Islet precursor cell (in vitro differentiated cells): ENCODE measurements around the gene CPPED1.
"Not testable (repeated sequence)": the region's sequence is repeated elsewhere in the genome, so short reads cannot be mapped to it uniquely, and the experiment has no call there.

Experiments used
- DNase-seq: peaks from one replicate; pipeline ENCODE4 v3.0.0-alpha.2; 2018

Gene CPPED1, protein sequence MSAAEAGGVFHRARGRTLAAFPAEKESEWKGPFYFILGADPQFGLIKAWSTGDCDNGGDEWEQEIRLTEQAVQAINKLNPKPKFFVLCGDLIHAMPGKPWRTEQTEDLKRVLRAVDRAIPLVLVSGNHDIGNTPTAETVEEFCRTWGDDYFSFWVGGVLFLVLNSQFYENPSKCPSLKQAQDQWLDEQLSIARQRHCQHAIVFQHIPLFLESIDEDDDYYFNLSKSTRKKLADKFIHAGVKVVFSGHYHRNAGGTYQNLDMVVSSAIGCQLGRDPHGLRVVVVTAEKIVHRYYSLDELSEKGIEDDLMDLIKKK

DNA sequence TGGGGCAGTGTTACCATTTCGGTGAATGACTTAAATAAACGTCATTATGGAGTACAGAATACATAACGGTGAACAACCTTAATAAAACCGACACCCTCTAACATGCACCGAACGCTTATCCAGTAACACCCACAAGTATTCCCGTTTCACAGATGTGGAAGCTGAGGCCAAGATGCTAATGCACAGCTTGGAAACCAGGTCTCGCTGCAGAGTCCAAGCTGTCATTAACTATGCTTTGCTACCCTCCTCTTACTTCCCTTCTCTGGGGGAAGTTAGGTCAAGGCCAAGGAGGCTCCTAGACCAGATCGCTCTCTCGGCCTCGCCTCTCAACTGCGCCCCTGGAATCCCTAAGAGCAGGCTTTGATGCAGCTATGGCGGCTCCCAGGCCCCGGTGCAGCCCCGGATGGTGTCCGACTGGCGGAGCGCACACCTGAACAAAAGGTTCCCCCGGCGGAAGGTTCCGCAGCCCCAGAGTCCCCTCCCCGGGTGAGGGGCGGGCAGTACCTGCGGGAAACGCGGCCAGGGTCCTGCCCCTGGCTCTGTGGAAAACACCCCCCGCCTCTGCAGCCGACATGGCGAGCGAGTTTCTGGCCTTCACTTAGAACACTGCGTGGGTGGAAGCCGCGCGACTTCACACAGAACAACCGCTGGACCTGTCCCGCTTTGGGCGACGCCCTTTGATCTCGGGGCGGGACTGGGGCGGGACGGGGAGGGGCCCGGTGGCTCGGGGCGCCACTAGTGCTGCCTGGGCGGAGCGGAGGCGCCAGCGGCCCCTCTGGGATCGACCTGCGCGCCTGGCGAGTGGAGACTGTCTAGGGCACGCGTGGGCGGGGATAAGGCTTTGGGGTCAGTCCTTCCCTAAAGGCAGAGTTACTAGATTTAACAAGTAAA, at the start of gene CPPED1:
TSS of gene CPPED1 (minus strand) at position 685 of the 891 bp plus-strand sequence. CDS start at position 574, 111 bp downstream.
- peak; percentile 96 for DNase-seq

DNA sequence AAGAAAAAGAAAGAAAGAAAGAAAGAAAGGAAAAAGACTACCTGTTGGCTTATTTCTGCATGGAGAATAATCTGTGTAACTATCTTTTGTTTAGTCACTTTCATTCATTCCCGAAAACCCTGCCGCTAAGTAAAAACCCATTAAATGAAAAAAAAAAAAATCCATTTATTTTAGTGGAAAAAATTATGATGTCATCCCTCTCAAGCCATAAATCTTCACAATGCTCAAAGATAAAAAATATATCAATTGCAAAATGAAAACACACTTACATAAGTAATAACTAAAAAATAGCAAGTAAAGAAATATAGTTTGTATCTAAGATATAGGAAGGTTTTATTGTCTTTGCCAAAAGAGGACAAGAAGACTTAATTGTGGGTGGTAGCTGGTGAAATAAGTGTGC, 46.5 kb upstream of the CPPED1 start:
- no peak for DNase-seq

DNA sequence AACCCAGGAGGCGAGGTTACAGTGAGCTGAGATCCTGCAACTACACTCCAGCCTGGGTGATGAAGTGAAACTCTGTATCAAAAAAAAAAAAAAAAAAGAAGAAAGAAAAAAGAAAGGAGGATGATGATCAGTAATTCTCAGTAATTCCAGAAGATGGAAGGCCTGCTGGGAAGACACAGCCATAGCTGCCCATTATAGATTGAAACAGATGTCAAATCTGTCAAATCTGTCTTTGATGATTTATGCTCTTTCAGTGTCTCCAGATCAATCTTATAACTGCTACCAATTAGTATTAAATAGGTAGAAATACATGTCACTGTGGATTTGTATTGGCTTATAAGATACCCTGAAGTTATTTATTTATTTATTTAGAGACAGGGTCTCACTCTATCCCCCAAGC, 42.9 kb upstream of the CPPED1 start:
- DNase-seq = no peak

DNA sequence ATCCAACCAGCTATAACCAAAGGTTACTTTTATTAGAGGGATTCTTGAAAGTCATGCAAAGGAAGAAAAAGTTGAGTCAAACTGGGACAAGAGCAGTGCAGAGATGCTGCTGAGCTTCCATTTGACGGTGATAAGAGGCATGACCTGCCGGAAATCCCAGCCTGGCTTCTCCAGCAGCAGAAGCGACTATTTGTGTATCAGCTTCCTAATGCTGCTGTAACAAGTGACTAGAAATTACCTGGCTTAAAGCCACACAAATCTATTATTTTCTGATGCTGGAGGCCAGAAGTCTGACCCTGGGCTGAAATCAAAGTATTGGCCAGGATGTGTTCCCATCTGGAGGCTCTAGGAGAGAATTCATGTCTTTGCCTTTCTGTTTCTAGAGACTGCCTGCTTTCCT, 41.6 kb upstream of the CPPED1 start:
- no peak for DNase-seq

GRCh38 chr16:12837756-12838155, 34.1 kb upstream of the CPPED1 start:
- DNase-seq = no peak

DNA sequence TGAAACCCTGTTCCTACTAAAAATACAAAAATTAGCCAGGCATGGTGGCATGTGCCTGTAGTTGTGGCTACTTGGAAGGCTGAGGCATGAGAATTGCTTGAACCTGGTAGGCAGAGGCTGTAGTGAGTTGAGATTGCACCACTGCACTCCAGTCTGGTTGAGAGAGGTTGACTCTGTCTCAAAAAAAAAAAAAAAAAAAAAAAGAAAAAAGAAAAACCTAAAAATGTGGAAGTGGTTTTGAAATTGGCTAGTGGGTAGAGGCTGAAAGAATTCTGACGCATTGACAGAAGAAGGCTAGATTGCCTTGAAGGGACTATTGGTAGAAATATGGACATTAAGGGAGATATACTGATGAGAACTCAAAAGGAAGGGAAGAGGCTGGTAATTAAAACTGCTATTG, 33.6 kb upstream of the CPPED1 start:
- no peak for DNase-seq

- peak; percentile 88 for DNase-seq
These were observed 30.2 kb upstream of the CPPED1 start for GRCh38 chr16:12833926-12834325.

GRCh38 chr16:12829096-12829888, 25.6 kb upstream of the CPPED1 start:
- no peak for DNase-seq

DNA sequence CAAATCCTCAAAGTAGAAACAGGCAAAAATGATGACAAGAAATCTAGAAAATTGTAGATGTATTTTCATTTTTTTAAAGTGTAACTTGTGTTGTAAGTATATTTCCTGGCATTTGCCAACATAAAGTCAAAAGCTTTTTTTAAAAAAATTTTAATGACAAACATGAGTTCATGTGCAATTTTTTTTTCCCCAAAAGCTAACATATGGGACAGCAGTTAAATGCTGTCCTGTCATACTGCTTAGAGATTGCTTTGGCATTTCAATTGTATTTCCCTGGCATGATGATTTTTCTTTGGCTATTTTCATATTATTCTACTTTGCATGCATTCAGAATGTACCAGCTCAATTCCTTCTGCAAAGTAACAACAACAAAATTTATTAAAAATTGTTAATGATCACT, 24.5 kb upstream of the CPPED1 start:
- DNase-seq = no peak

DNA sequence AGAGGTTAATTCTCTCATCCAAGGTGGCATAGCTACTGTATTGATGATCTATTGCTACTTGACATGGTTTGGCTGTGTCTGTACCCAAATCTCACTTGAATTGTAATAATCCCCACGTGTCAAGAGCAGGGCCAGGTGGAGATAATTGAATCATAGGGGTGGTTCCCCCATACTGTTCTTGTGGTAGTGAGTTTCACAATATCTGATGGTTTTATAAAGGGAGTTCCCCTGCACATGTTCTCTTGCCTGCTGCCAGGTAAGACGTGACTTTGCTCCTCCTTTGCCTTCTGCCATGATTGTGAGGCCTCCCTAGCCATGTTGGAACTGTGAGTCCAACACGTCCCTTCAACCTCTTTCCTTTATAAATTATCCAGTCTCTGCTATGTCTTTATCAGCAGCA, 22.9 kb upstream of the CPPED1 start:
- DNase-seq = no peak

- peak; percentile 73 for DNase-seq
These were observed 15.7 kb upstream of the CPPED1 start for GRCh38 chr16:12819126-12820117.

GRCh38 chr16:12818326-12818725, 14.6 kb upstream of the CPPED1 start:
- no peak for DNase-seq

DNA sequence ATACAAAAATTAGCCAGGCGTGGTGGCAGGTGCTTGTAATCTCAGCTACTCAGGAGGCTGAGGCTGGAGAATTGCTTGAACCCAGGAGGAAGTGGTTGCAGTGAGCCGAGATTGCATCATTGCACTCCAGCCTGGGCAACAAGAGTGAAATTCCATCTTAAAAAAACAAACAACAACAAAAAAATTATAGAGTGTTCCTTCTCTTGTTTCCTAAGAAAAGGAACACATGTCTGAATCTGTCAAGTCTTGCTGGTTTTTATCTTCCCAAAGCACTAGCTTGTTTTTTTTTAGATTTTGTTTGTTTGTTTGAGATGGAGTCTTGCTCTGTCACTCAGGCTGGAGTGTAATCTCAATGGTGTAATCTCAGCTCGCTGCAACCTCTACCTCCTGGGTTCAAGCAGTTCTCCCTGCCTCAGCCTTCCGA, 13.1 kb upstream of the CPPED1 start:
- not testable (repeated sequence) for DNase-seq

DNA sequence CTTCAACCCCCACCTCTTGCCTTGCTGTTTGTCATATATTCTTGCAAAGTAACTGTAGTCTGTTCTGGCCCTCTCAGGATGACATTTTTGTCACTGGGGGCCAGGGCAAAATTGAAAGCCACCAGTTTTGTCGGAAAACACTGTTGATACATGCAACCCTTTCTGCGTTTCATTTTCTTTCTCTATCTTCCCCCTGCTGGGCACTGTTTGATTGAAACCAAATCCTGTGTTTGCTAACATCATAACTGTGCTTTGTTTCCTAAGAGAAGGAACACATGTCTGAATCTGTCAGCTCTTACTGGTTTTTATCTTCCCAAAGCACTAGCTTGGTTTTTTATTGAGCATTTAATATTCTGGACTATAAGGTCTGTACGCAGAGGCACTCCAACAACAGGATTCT, 11.7 kb upstream of the CPPED1 start:
- DNase-seq = no peak

DNA sequence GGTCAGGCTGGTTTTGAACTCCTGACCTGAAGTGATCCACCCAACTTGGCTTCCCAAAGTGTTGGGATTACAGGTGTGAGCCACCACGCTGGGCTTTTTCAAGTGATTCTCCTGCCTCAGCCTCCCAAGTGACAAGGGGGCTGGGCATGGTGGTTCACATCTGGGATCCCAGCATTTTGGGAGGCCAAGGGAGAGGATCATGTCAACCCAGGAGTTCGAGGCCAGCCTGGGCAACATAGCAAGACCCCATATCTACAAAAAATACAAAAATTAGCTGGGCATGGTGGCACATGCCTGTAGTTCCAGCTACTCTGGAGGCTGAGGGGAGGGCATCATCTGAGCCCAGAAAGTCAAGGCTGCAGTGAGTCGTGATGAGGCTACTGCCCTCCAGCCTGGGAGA, 10.0 kb upstream of the CPPED1 start:
- not testable (repeated sequence) for DNase-seq

DNA sequence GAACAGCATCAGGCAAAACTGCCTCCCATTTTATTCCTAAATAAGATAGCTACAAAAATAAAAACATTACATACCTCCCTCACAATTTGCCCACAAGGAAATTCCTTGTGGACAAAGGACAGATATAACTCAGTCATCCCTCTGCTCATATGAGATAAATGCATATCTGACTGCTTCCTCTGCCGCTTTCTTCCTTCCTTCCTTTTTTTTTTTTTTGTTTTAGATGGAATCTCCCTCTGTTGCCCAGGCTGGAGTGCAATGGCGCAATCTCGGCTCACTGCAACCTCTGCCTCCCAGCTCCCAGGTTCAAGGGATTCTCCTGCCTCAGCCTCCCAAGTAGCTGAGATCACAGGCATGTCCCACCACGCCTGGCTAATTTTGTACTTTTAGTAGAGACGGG, 9.6 kb upstream of the CPPED1 start:
- DNase-seq = not testable (repeated sequence)

DNA sequence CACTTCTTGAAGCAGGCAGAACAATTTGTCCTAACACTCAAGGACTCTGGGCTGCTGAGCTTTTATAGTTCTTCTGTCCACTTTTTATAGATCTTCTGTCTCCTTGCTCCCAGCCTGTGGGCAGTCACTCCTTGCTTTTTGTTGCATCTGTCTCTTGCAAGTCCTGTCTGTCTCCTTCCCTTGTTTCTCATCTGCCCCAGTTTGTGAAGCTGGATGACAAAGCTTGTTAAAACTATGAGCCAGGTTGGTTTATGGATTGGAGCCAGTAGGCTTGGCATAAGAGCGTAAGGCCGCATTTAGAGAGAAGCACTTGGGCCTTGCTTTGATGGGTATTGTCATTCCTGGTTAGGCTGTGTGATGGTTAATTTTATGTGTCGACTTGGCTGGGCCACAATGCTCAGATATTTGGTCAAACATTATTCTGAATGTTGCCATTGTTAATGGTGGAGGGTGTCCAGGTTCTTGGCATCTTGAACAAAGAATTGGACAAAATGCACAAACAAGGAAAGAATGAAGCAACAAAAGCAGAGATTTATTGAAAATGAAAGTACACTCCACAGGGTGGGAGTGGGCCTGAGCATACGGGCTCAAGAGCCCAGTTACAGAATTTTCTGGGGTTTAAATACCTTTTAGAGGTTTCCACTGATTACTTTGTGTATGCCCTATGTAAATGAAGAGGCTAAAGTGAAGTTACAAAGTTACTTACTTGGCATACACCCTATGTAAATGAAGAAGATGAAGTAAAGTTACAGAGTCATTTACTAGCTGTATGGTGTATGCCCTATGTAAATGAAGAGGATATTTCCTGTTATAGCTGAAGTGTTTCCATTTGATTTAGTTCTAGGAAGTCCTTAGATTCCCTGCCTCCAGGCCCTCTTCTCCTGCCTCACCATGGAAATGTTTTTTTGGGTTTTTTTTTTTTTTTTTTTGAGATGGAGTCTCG, 8.0 kb upstream of the CPPED1 start:
- no peak for DNase-seq

- DNase-seq = no peak
These were observed 1.4 kb upstream of the CPPED1 start for GRCh38 chr16:12805066-12805465.

DNA sequence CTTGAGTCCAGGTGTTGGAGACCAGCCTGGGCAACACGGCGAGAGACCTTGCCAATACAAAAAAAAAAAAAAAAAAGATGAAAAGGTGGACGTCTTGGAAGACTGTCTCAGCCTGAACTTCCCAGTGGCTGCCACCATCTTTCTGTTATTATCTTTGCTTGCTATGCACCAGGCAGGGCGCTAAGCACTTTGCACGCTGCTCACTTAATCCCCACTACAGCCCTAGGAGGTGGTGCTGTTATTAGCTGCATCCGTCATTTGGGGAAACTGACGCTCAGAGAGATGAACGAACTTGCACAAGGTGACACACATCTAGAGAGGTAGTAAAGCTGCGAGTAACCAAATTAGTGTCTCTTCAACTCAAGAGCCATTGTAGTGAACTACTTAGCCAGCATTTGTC, 708 bp upstream of the CPPED1 start:
- no peak for DNase-seq

- DNase-seq = no peak
These were observed 1.0 kb downstream of the CPPED1 start for GRCh38 chr16:12802661-12803060.

DNA sequence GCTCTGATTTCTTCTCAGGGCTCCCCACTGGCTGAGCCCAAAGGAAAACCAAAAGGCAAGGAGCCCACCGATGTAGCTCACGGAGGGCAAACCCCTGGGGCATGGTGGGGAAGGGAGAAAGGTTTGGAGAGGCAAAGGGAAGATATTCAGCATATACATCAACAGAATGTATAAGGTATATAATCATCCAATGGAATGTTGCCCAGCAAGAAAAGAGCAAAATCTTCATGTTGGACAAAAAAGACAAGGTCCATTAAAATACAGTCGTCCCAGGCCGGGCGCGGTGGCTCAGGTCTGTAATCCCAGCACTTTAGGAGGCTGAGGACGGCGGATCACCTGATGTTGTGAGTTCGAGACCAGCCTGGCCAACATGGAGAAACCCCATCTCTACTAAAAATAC, 1.6 kb downstream of the CPPED1 start:
- no peak for DNase-seq
